ENCODE data around the gene PIK3C2B. TPM values are rescaled to one million over a fixed set of nuclear protein-coding genes. Genes with fewer than 3 reads are reported as not detected.
A peak's percentile ranks its signal among the peaks of the same experiment; 100 is the strongest.

Gene PIK3C2B
- total RNA-seq, 4 donors from 2014 or later, result 61.9 to 181 (median 88.8) TPM

- no peaks in the 10 kb centered on the region for H3K9me3 ChIP-seq
- TF ChIP-seq EP300 (IDR thresholded peaks at IDR 0.05; ENCODE audit: low read depth) (no peak), POLR2AphosphoS5 (IDR thresholded peaks at IDR 0.05) (no peak), POLR2A (IDR thresholded peaks at IDR 0.05) (no peak), CTCF (IDR thresholded peaks at IDR 0.05) (no peak)
- no peak overlapping the region for H3K4me3 ChIP-seq
- no peaks in the 10 kb centered on the region for H3K27me3 ChIP-seq
- peak overlapping the region in 1 of 4 donors; percentile 6 for H3K27ac ChIP-seq
- peaks cover 0 to 10% (median 4%) of the 10 kb centered on the region in 4 donors for H3K36me3 ChIP-seq
- no peak for DNase-seq
- in situ Hi-C loops (cut with MboI; ENCODE audit: low pct_ligation_motif_present in 1 of 4, low pct_unique_long_range_greater_than_20kb in 1 of 4, low sequenced_read_pairs in 3 of 4), result no loop called here
- peaks cover 19 to 41% (median 24%) of the 10 kb centered on the region in 4 donors for H3K4me1 ChIP-seq
- intact Hi-C loops (cut with DNase I; ENCODE audit: low total_unique reads), result no loop called here
- WGBS, 2 donors (ENCODE audit: low coverage in 1 of 2), result 95% methylated on average over 1 of the region's 1 CpG; no CpG with 5 or more reads in 1 of the 2 donors
Measured at GRCh38 chr1:204473400-204473965, 21.1 kb downstream of the PIK3C2B start.

GRCh38 chr1:204472660-204473059, 21.9 kb downstream of the PIK3C2B start:
- Histone ChIP-seq H3K27ac (no peak overlapping the region), H3K9me3 (no peaks in the 10 kb centered on the region), H3K27me3 (no peaks in the 10 kb centered on the region), H3K36me3 (peaks cover 0 to 10% (median 4%) of the 10 kb centered on the region in 4 donors), H3K4me3 (no peak overlapping the region), H3K4me1 (peaks cover 11 to 33% (median 16%) of the 10 kb centered on the region in 4 donors)
- in situ Hi-C loops (cut with MboI; ENCODE audit: low pct_ligation_motif_present in 1 of 4, low pct_unique_long_range_greater_than_20kb in 1 of 4, low sequenced_read_pairs in 3 of 4), result no loop called here
- intact Hi-C loops (cut with DNase I; ENCODE audit: low total_unique reads), result no loop called here
- TF ChIP-seq EP300 (IDR thresholded peaks at IDR 0.05; ENCODE audit: low read depth), result no peak
- TF ChIP-seq POLR2A (IDR thresholded peaks at IDR 0.05), result no peak
- no peak for TF ChIP-seq POLR2AphosphoS5 (IDR thresholded peaks at IDR 0.05)
- TF ChIP-seq CTCF (IDR thresholded peaks at IDR 0.05), result no peak
- WGBS, 2 donors (ENCODE audit: low coverage in 1 of 2), result 100% methylated on average over 2 of the region's 2 CpGs; no CpG with 5 or more reads in 1 of the 2 donors
- no peak for DNase-seq

- intact Hi-C loops (cut with DNase I; ENCODE audit: low total_unique reads) (no loop called here), in situ Hi-C loops (cut with MboI; ENCODE audit: low pct_ligation_motif_present in 1 of 4, low pct_unique_long_range_greater_than_20kb in 1 of 4, low sequenced_read_pairs in 3 of 4) (no loop called here)
- peaks cover 1 to 23% (median 10%) of the 10 kb centered on the region in 4 donors for H3K4me1 ChIP-seq
- 72 to 74% methylated on average over 4 of the region's 4 CpGs for WGBS, 2 donors (ENCODE audit: low coverage in 1 of 2)
- peaks cover 0 to 10% (median 4%) of the 10 kb centered on the region in 4 donors for H3K36me3 ChIP-seq
- H3K9me3 ChIP-seq, result no peaks in the 10 kb centered on the region
- no peaks in the 10 kb centered on the region for H3K27me3 ChIP-seq
- H3K27ac ChIP-seq, result peak overlapping the region in 3 of 4 donors; percentile 30 to 60 (median 57)
- no peak for TF ChIP-seq EP300 (IDR thresholded peaks at IDR 0.05; ENCODE audit: low read depth)
- TF ChIP-seq POLR2A (IDR thresholded peaks at IDR 0.05), result no peak
- no peak for TF ChIP-seq CTCF (IDR thresholded peaks at IDR 0.05)
- no peak for TF ChIP-seq POLR2AphosphoS5 (IDR thresholded peaks at IDR 0.05)
- DNase-seq, result no peak
- H3K4me3 ChIP-seq, result no peak overlapping the region
Measured at GRCh38 chr1:204471687-204472086, 22.9 kb downstream of the PIK3C2B start.

- Histone ChIP-seq H3K4me3 (no peak overlapping the region), H3K27ac (no peak overlapping the region), H3K36me3 (peaks cover 0 to 10% (median 4%) of the 10 kb centered on the region in 4 donors), H3K27me3 (no peaks in the 10 kb centered on the region), H3K4me1 (peaks cover 5 to 25% (median 7%) of the 10 kb centered on the region in 4 donors), H3K9me3 (no peaks in the 10 kb centered on the region)
- 86% methylated on average over 10 of the region's 10 CpGs; no CpG with 5 or more reads in 1 of the 2 donors for WGBS, 2 donors (ENCODE audit: low coverage in 1 of 2)
- in situ Hi-C loops (cut with MboI; ENCODE audit: low pct_ligation_motif_present in 1 of 4, low pct_unique_long_range_greater_than_20kb in 1 of 4, low sequenced_read_pairs in 3 of 4), result no loop called here
- intact Hi-C loops (cut with DNase I; ENCODE audit: low total_unique reads), result no loop called here
- no peak for TF ChIP-seq CTCF (IDR thresholded peaks at IDR 0.05)
- no peak for TF ChIP-seq POLR2AphosphoS5 (IDR thresholded peaks at IDR 0.05)
- no peak for TF ChIP-seq EP300 (IDR thresholded peaks at IDR 0.05; ENCODE audit: low read depth)
- no peak for DNase-seq
Measured at GRCh38 chr1:204469304-204469703, 25.3 kb downstream of the PIK3C2B start.

All from transverse colon (tissue), 4 donors.